Keratinocyte (primary cell): ENCODE results near the gene LPCAT4. TPM values are rescaled to one million over a fixed set of nuclear protein-coding genes. Genes with fewer than 3 reads are reported as not detected.

Experiments used
- DNase-seq: peaks from one replicate; pipeline ENCODE4 v3.0.0-alpha.2; 2011; ENCODE audit warnings: low read depth, missing footprints, low spot score
- FAIRE-seq: peaks from 2 replicates; lab custom pipeline; 2011; peaks lifted over from hg19 to GRCh38; lab: Jason Lieb, UNC
- H2AFZ ChIP-seq: 2 replicates; pipeline ENCODE4 v1.6.0; 2012; ENCODE audit warnings: low read length, control low read depth, inconsistent platforms; ENCODE audit not compliant: control insufficient read depth
- H3K27ac ChIP-seq: 2 replicates; pipeline ENCODE4 v1.5.1; 2011; ENCODE audit warnings: low read length; ENCODE audit not compliant: control insufficient read depth, insufficient read depth
- H3K27me3 ChIP-seq: 3 replicates; pipeline ENCODE4 v1.6.0; 2011; ENCODE audit warnings: low read length; ENCODE audit not compliant: control insufficient read depth, insufficient read depth; ENCODE audit errors: extremely low read depth
- H3K36me3 ChIP-seq, 2 experiments: 2 replicates in 1 of 2; 3 replicates in 1 of 2; pipeline ENCODE4 v1.5.1; 2011; ENCODE audit warnings: low read length in 2 of 2, mild to moderate bottlenecking in 1 of 2; ENCODE audit not compliant: control insufficient read depth in 2 of 2, insufficient read depth in 2 of 2; ENCODE audit errors: extremely low read depth in 1 of 2
- H3K4me1 ChIP-seq: 3 replicates; pipeline ENCODE4 v1.5.1; 2011; ENCODE audit warnings: low read length; ENCODE audit not compliant: control insufficient read depth, insufficient read depth; ENCODE audit errors: extremely low read depth
- H3K4me2 ChIP-seq: 3 replicates; pipeline ENCODE4 v1.6.0; 2011; ENCODE audit warnings: low read depth, low read length; ENCODE audit not compliant: control insufficient read depth, insufficient read depth; ENCODE audit errors: extremely low read depth
- H3K4me3 ChIP-seq, 3 experiments: fragments of 200-600 bp in 1 of 3; sonication (generic) in 1 of 3; 2 replicates in 2 of 3; 3 replicates in 1 of 3; pipeline ENCODE4 v1.5.1; 2011 to 2016; ENCODE audit warnings: low read length in 3 of 3, mild to moderate bottlenecking in 3 of 3, control low read depth in 2 of 3, inconsistent platforms in 1 of 3, low read depth in 1 of 3, mixed read lengths in 1 of 3, mixed run types in 1 of 3, moderate library complexity in 1 of 3; ENCODE audit not compliant: control insufficient read depth in 2 of 3, insufficient read depth in 2 of 3; ENCODE audit errors: extremely low read depth in 1 of 3
- H3K79me2 ChIP-seq: 2 replicates; pipeline ENCODE4 v1.6.0; 2012; ENCODE audit warnings: low read length; ENCODE audit not compliant: control insufficient read depth, insufficient read depth
- H3K9ac ChIP-seq: 3 replicates; pipeline ENCODE4 v1.6.0; 2011; ENCODE audit warnings: low read length; ENCODE audit not compliant: control insufficient read depth, insufficient read depth; ENCODE audit errors: extremely low read depth
- H3K9me1 ChIP-seq: 3 replicates; pipeline ENCODE4 v1.6.0; 2011; ENCODE audit warnings: low read length; ENCODE audit not compliant: control insufficient read depth, insufficient read depth; ENCODE audit errors: extremely low read depth
- H3K9me3 ChIP-seq: 2 replicates; pipeline ENCODE4 v1.5.1; 2012; ENCODE audit warnings: low read depth, low read length; ENCODE audit not compliant: control insufficient read depth
- H4K20me1 ChIP-seq: 3 replicates; pipeline ENCODE4 v1.6.0; 2011; ENCODE audit warnings: low read length; ENCODE audit not compliant: control insufficient read depth, insufficient read depth; ENCODE audit errors: extremely low read depth
- CTCF ChIP-seq, 3 experiments: IDR thresholded peaks in 1 of 3; conservative IDR thresholded peaks in 1 of 3; optimal IDR thresholded peaks in 1 of 3; 2 replicates in 2 of 3; 3 replicates in 1 of 3; pipeline versions ENCODE3 to v1.5.1; 2011; ENCODE audit warnings: low read length in 3 of 3, mild to moderate bottlenecking in 3 of 3, moderate library complexity in 2 of 3, control low read depth in 1 of 3, inconsistent platforms in 1 of 3; ENCODE audit not compliant: insufficient read depth in 2 of 3; ENCODE audit errors: extremely low read depth in 1 of 3
- EZH2 ChIP-seq: IDR thresholded peaks from one replicate; pipeline ENCODE4 v1.6.1; 2012; ENCODE audit warnings: inconsistent platforms, mild to moderate bottlenecking, low read length, moderate library complexity
- dilution Hi-C: fragments of 300-500 bp; cut with MboI; formaldehyde crosslinking; loops from one replicate; pipeline ENCODE4 v1.7.0; 2020; ENCODE audit warnings: low sequenced_read_pairs; ENCODE audit not compliant: extremely low pct_ligation_motif_present
- polyA plus RNA-seq, 5 experiments: library from polyadenylated mRNA; depleted of rRNA in 3 of 5; stranded (reverse) in 3 of 5; stranded (forward) in 1 of 5; unstranded in 1 of 5; fragments of >200 nt; gene quantifications; 1 replicate in 1 of 5; 2 replicates in 3 of 5; 3 replicates in 1 of 5; pipeline versions ENCODE4 v1.2.1 to v1.2.3, GENCODE V29; 2011 to 2012; ENCODE audit warnings: missing spikeins in 2 of 5, low read depth in 1 of 5, low replicate concordance in 1 of 5

LPCAT4 gene
- polyA plus RNA-seq, 1 donor (not counting 4 experiments of a cell fraction or from before 2014, with no cell fraction given), result 43.3 TPM

GRCh38 chr15:34332553-34333120, 34.4 kb downstream of the LPCAT4 start:
- H3K9me1 ChIP-seq, result no peaks in the 10 kb centered on the region
- no peak overlapping the region for H3K4me2 ChIP-seq
- FAIRE-seq (no peak), DNase-seq (no peak)
- H3K27ac ChIP-seq, result no peak overlapping the region
- no peak overlapping the region for H2AFZ ChIP-seq
- H3K27me3 ChIP-seq, result no peaks in the 10 kb centered on the region
- TF ChIP-seq EZH2, result no peak
- no peak for TF ChIP-seq CTCF (optimal IDR thresholded peaks at IDR 0.05 in 1 of 3, IDR thresholded peaks at IDR 0.05 in 1 of 3, conservative IDR thresholded peaks at IDR 0.05 in 1 of 3; ENCODE audit: extremely low read depth in 1 of 3, insufficient read depth in 2 of 3, low read length in 3 of 3)
- no peaks in the 10 kb centered on the region for H4K20me1 ChIP-seq
- no peaks in the 10 kb centered on the region for H3K79me2 ChIP-seq
- no peak overlapping the region for H3K4me3 ChIP-seq
- H3K4me1 ChIP-seq, result peaks cover 4% of the 10 kb centered on the region
- dilution Hi-C loops, result no loop called here
- no peaks in the 10 kb centered on the region for H3K36me3 ChIP-seq
- no peaks in the 10 kb centered on the region for H3K9me3 ChIP-seq
- no peak overlapping the region for H3K9ac ChIP-seq

GRCh38 chr15:34331809-34332208, 35.2 kb downstream of the LPCAT4 start:
- no peak overlapping the region for H3K4me3 ChIP-seq
- DNase-seq (no peak), FAIRE-seq (no peak)
- H4K20me1 ChIP-seq, result no peaks in the 10 kb centered on the region
- no peaks in the 10 kb centered on the region for H3K9me1 ChIP-seq
- H2AFZ ChIP-seq, result no peak overlapping the region
- no peak for TF ChIP-seq EZH2
- no peak for TF ChIP-seq CTCF (optimal IDR thresholded peaks at IDR 0.05 in 1 of 3, IDR thresholded peaks at IDR 0.05 in 1 of 3, conservative IDR thresholded peaks at IDR 0.05 in 1 of 3; ENCODE audit: extremely low read depth in 1 of 3, insufficient read depth in 2 of 3, low read length in 3 of 3)
- H3K27me3 ChIP-seq, result no peaks in the 10 kb centered on the region
- H3K9ac ChIP-seq, result no peak overlapping the region
- H3K4me1 ChIP-seq, result peaks cover under 1% of the 10 kb centered on the region
- no peaks in the 10 kb centered on the region for H3K36me3 ChIP-seq
- H3K9me3 ChIP-seq, result no peaks in the 10 kb centered on the region
- no peak overlapping the region for H3K4me2 ChIP-seq
- H3K79me2 ChIP-seq, result no peaks in the 10 kb centered on the region
- dilution Hi-C loops, result no loop called here
- H3K27ac ChIP-seq, result no peak overlapping the region
